ENCODE measurements around the gene RSAD1. TPM values are rescaled to one million over a fixed set of nuclear protein-coding genes. Genes with fewer than 3 reads are reported as not detected.
"Not testable (repeated sequence)": the region's sequence is repeated elsewhere in the genome, so short reads cannot be mapped to it uniquely, and the experiment has no call there.

The RSAD1 gene
- total RNA-seq, 1 donor, result 23.9 TPM

DNA sequence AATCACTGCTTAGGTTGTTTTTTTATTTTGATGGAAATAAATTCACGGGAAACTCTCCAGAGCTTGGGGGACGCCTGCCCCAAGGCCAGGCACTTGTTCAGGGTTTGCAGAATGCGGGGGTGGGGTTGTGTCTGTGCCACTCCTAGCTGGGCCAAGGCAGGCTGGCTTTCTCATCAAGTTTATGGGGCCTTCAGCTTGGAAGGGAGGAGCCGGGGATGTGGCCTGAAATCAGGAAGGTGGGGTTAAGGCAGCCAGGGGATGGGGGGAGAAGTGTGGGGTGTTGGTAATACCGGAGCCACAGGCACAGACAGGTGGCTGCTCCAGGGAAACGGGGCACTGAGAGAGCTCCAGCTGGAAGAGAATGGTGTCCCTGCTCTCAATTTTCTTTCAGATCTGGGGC, 8.2 kb upstream of the RSAD1 start:
- H3K4me1 ChIP-seq (ENCODE audit: insufficient read depth, low read length), result peaks cover 3% of the 10 kb centered on the region
- no peak overlapping the region for H3K27ac ChIP-seq (ENCODE audit: low read depth, low read length)
- H3K36me3 ChIP-seq (ENCODE audit: insufficient read depth, low read length), result peaks cover 9% of the 10 kb centered on the region
- H3K27me3 ChIP-seq (ENCODE audit: insufficient read depth, low read length), result peaks cover 34% of the 10 kb centered on the region
- TF ChIP-seq, protein P1, sequence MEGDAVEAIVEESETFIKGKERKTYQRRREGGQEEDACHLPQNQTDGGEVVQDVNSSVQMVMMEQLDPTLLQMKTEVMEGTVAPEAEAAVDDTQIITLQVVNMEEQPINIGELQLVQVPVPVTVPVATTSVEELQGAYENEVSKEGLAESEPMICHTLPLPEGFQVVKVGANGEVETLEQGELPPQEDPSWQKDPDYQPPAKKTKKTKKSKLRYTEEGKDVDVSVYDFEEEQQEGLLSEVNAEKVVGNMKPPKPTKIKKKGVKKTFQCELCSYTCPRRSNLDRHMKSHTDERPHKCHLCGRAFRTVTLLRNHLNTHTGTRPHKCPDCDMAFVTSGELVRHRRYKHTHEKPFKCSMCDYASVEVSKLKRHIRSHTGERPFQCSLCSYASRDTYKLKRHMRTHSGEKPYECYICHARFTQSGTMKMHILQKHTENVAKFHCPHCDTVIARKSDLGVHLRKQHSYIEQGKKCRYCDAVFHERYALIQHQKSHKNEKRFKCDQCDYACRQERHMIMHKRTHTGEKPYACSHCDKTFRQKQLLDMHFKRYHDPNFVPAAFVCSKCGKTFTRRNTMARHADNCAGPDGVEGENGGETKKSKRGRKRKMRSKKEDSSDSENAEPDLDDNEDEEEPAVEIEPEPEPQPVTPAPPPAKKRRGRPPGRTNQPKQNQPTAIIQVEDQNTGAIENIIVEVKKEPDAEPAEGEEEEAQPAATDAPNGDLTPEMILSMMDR (IDR thresholded peaks at IDR 0.05; ENCODE audit: extremely low read depth, low read depth, low read length), result no peak
- H3K9me3 ChIP-seq (ENCODE audit: low read depth, low read length), result no peaks in the 10 kb centered on the region
- H2AFZ ChIP-seq (ENCODE audit: low read length), result no peak overlapping the region
- H3K4me2 ChIP-seq (ENCODE audit: insufficient read depth, low read length), result no peak overlapping the region
- H3K4me3 ChIP-seq (ENCODE audit: insufficient read depth, low read length), result no peak overlapping the region
- DNase-seq (ENCODE audit: insufficient read length, low spot score, missing footprints), result peak; percentile 68
- peaks cover 12% of the 10 kb centered on the region for H4K20me1 ChIP-seq (ENCODE audit: insufficient read depth, low read length)
- no peaks in the 10 kb centered on the region for H3K79me2 ChIP-seq (ENCODE audit: insufficient read depth, low read length)

DNA sequence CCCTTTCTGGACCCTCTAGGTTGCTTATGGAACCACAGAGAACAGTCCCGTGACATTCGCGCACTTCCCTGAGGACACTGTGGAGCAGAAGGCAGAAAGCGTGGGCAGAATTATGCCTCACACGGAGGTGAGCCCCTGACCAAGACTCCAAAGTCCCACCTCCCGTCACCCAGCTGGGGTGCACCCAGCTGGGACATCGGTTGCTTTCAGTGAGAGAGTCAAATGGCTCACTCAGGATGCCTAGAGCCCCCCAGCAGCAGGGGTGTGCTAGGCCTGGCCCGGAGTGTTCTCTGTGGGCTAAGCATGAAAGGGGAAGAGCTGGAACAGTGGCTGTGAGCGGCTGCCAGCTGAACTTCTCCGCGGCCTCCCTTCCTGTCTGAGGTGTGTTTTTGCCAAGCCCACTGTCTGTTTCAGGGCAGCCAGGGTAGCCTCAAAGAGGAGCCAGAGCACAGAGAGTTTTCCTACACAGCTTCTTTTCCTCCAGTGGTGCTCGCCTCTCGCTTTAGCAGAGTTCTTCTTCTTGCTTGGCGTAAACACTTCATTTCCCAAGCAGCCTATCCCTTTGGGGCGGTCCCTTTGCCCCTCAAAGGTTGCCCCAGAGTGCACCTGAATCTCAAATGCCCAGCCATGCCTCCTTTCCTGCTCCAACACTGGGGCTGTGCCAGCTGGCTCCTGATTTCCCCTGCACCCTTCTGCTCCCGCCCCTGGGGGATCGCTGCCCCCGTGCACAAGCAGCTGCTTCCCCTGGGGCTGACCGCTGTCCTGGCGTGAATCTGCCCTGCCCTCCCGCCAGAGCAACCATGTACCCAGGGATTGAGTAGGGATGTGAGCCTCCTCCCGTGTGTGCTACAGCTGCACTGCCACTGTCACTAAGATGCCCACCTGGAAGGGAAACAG, 7.4 kb upstream of the RSAD1 start:
- TF ChIP-seq, protein P1 (IDR thresholded peaks at IDR 0.05; ENCODE audit: extremely low read depth, low read depth, low read length), result no peak
- no peak overlapping the region for H3K27ac ChIP-seq (ENCODE audit: low read depth, low read length)
- no peaks in the 10 kb centered on the region for H3K79me2 ChIP-seq (ENCODE audit: insufficient read depth, low read length)
- H3K4me2 ChIP-seq (ENCODE audit: insufficient read depth, low read length), result no peak overlapping the region
- no peaks in the 10 kb centered on the region for H3K9me3 ChIP-seq (ENCODE audit: low read depth, low read length)
- H4K20me1 ChIP-seq (ENCODE audit: insufficient read depth, low read length), result peaks cover 12% of the 10 kb centered on the region
- H3K4me3 ChIP-seq (ENCODE audit: insufficient read depth, low read length), result no peak overlapping the region
- H3K4me1 ChIP-seq (ENCODE audit: insufficient read depth, low read length), result peaks cover 3% of the 10 kb centered on the region
- H2AFZ ChIP-seq (ENCODE audit: low read length), result no peak overlapping the region
- H3K36me3 ChIP-seq (ENCODE audit: insufficient read depth, low read length), result peaks cover 9% of the 10 kb centered on the region
- peaks cover 34% of the 10 kb centered on the region for H3K27me3 ChIP-seq (ENCODE audit: insufficient read depth, low read length)
- DNase-seq (ENCODE audit: insufficient read length, low spot score, missing footprints), result peak; percentile 68

DNA sequence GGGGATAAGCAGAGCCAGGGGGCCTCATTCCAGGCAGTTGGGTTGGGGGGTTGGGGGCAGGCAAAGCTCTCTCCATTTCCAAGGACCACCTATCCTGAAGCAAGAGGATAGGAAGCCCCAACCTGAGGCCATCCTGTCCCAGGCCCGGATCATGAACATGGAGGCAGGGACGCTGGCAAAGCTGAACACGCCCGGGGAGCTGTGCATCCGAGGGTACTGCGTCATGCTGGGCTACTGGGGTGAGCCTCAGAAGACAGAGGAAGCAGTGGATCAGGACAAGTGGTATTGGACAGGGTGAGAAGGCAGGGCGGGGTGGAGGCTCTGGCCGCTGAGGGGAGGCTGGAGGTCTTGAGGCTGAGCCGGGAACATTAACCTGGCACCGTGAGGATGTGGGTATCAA, 6.4 kb upstream of the RSAD1 start:
- peaks cover 9% of the 10 kb centered on the region for H3K36me3 ChIP-seq (ENCODE audit: insufficient read depth, low read length)
- H4K20me1 ChIP-seq (ENCODE audit: insufficient read depth, low read length), result peaks cover 12% of the 10 kb centered on the region
- DNase-seq (ENCODE audit: insufficient read length, low spot score, missing footprints), result peak; percentile 71
- H3K4me1 ChIP-seq (ENCODE audit: insufficient read depth, low read length), result peaks cover 3% of the 10 kb centered on the region
- no peak overlapping the region for H2AFZ ChIP-seq (ENCODE audit: low read length)
- H3K79me2 ChIP-seq (ENCODE audit: insufficient read depth, low read length), result no peaks in the 10 kb centered on the region
- peaks cover 23% of the 10 kb centered on the region for H3K27me3 ChIP-seq (ENCODE audit: insufficient read depth, low read length)
- H3K4me3 ChIP-seq (ENCODE audit: insufficient read depth, low read length), result no peak overlapping the region
- H3K9me3 ChIP-seq (ENCODE audit: low read depth, low read length), result no peaks in the 10 kb centered on the region
- H3K27ac ChIP-seq (ENCODE audit: low read depth, low read length), result no peak overlapping the region
- TF ChIP-seq, protein P1 (IDR thresholded peaks at IDR 0.05; ENCODE audit: extremely low read depth, low read depth, low read length), result no peak
- no peak overlapping the region for H3K4me2 ChIP-seq (ENCODE audit: insufficient read depth, low read length)

DNA sequence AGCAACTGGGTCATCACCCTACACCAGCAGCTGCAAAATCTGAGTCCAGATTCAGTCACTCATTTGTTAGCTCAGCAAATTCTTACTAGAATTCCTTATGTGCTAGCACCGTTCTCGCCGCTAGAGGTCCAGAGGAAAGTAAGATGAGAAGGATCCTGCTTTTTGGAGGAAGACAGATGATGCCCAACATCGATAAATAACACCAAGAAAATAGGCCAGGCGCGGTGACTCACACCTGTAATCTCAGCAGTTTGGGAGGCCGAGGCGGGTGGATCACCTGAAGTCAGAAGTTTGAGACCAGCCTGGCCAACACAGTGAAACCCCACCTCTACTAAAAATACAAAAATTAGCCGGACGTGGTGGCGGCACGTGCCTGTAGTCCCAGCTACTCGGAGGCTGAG, 5.9 kb upstream of the RSAD1 start:
- peak; percentile 66 for DNase-seq (ENCODE audit: insufficient read length, low spot score, missing footprints)
- H3K4me1 ChIP-seq (ENCODE audit: insufficient read depth, low read length); H3K79me2 ChIP-seq (ENCODE audit: insufficient read depth, low read length); H3K36me3 ChIP-seq (ENCODE audit: insufficient read depth, low read length); H3K4me2 ChIP-seq (ENCODE audit: insufficient read depth, low read length); H3K9me3 ChIP-seq (ENCODE audit: low read depth, low read length); H2AFZ ChIP-seq (ENCODE audit: low read length); H3K4me3 ChIP-seq (ENCODE audit: insufficient read depth, low read length); H3K27ac ChIP-seq (ENCODE audit: low read depth, low read length): not testable (repeated sequence)
- peaks cover 19% of the 10 kb centered on the region for H3K27me3 ChIP-seq (ENCODE audit: insufficient read depth, low read length)
- TF ChIP-seq, protein P1 (IDR thresholded peaks at IDR 0.05; ENCODE audit: extremely low read depth, low read depth, low read length), result peak; percentile 6
- H4K20me1 ChIP-seq (ENCODE audit: insufficient read depth, low read length), result peaks cover 12% of the 10 kb centered on the region

All from osteoblast (primary cell).